ENCODE measurements around the gene ALLC.

DNA sequence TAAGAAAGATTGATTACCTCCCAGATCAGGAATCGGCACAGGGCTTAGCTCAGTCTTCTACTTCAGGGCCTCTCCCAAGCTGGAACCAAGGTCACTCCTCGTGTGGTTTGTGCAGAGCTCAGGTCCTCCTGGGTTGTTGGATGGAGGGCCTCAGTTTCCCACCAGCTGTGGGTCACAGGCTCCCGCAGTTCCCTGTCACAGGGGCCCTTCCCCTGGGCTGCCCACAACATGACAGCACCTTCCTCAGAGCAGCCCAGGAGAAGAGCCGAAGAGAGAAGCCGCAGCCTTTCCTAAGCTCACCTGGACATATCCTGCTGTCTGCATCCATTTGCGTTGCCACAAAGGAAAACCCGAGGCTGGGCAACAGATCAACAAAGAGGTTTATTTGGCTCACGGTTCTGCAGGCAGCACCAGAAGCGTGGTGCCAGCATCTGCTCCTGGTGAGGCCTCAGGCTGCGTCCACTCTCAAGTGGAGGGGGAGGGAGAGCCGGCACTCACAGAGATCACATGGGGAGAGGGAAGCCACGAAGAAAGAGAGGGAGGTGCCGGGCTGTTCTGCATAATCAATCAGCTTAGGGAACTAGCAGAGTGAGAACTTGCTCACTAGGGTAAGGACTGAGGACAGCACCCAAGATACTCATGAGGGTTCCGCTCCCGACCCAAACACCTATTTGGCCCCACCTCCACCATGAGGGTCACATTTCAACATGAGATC lies 13.0 kb upstream of the ALLC start:
- TF ChIP-seq, protein P1, sequence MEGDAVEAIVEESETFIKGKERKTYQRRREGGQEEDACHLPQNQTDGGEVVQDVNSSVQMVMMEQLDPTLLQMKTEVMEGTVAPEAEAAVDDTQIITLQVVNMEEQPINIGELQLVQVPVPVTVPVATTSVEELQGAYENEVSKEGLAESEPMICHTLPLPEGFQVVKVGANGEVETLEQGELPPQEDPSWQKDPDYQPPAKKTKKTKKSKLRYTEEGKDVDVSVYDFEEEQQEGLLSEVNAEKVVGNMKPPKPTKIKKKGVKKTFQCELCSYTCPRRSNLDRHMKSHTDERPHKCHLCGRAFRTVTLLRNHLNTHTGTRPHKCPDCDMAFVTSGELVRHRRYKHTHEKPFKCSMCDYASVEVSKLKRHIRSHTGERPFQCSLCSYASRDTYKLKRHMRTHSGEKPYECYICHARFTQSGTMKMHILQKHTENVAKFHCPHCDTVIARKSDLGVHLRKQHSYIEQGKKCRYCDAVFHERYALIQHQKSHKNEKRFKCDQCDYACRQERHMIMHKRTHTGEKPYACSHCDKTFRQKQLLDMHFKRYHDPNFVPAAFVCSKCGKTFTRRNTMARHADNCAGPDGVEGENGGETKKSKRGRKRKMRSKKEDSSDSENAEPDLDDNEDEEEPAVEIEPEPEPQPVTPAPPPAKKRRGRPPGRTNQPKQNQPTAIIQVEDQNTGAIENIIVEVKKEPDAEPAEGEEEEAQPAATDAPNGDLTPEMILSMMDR (IDR thresholded peaks at IDR 0.05; ENCODE audit: insufficient read depth, low read length, poor library complexity, severe bottlenecking), result no peak
- no peak for TF ChIP-seq EZH2phosphoT487 (conservative IDR thresholded peaks at IDR 0.05; ENCODE audit: low read length)
